Smooth muscle cell (in vitro differentiated cells): ENCODE measurements around the gene SLC9B2. TPM values are rescaled to one million over a fixed set of nuclear protein-coding genes. Genes with fewer than 3 reads are reported as not detected.

Experiments used
- DNase-seq: peaks from one replicate; lab custom pipeline; 2025; ENCODE audit not compliant: unreplicated experiment; lab: John Stamatoyannopoulos, UW
- H2AFZ ChIP-seq: fragments of 200-600 bp; sonication (generic); 2 replicates; pipeline ENCODE4 v1.6.0; 2016; ENCODE audit warnings: antibody characterized with exemption, low read depth, mild to moderate bottlenecking
- H3F3A ChIP-seq: fragments of 200-600 bp; sonication (generic); 2 replicates; pipeline ENCODE4 v1.6.0; 2017; ENCODE audit warnings: antibody characterized with exemption, low read depth
- H3K27ac ChIP-seq: fragments of 200-600 bp; sonication (generic); 2 replicates; pipeline ENCODE4 v1.5.1; 2016; ENCODE audit warnings: low read depth, mild to moderate bottlenecking
- H3K27me3 ChIP-seq: fragments of 200-600 bp; sonication (generic); 2 replicates; pipeline ENCODE4 v1.6.1; 2016; ENCODE audit warnings: low read depth, mild to moderate bottlenecking
- H3K36me3 ChIP-seq: fragments of 200-600 bp; sonication (generic); 2 replicates; pipeline ENCODE4 v1.5.1; 2016; ENCODE audit warnings: low read depth
- H3K4me1 ChIP-seq: fragments of 200-600 bp; sonication (generic); 2 replicates; pipeline ENCODE4 v1.5.1; 2016; ENCODE audit warnings: low read depth
- H3K4me2 ChIP-seq: fragments of 200-600 bp; sonication (generic); 2 replicates; pipeline ENCODE4 v1.6.0; 2016; ENCODE audit warnings: mild to moderate bottlenecking
- H3K4me3 ChIP-seq: fragments of 200-600 bp; sonication (generic); 2 replicates; pipeline ENCODE4 v1.5.1; 2016; ENCODE audit warnings: mild to moderate bottlenecking
- H3K79me2 ChIP-seq: fragments of 200-600 bp; sonication (generic); 2 replicates; pipeline ENCODE4 v1.6.0; 2016; ENCODE audit warnings: low read depth, mild to moderate bottlenecking
- H3K9ac ChIP-seq: fragments of 200-600 bp; sonication (generic); 2 replicates; pipeline ENCODE4 v1.6.0; 2016; ENCODE audit warnings: low read depth
- H3K9me3 ChIP-seq: fragments of 200-600 bp; sonication (generic); replicated peaks from 2 replicates; pipeline ENCODE4 v1.5.1; 2016; ENCODE audit warnings: low read depth
- H4K20me1 ChIP-seq: fragments of 200-600 bp; sonication (generic); 2 replicates; pipeline ENCODE4 v1.6.0; 2016; ENCODE audit warnings: low read depth
- WGBS: methylation state at CpG from one replicate; pipeline ENCODE4 v1.1.7; 2016; ENCODE audit warnings: low lambda C conversion rate; 5-methylcytosine and 5-hydroxymethylcytosine counted together
- polyA plus RNA-seq: library from polyadenylated mRNA; unstranded; fragments of >200 nt; fragmentation: Nextera tagmentation; extraction: Ambion mirVana; gene quantifications from 2 replicates; pipeline ENCODE4 v1.2.1, GENCODE V29; 2016
- total RNA-seq: library from RNA; depleted of rRNA; stranded (reverse); fragments of >200 nt; gene quantifications from 2 replicates; pipeline ENCODE4 v1.2.3, GENCODE V29; 2014
- TF ChIP-seq, protein P1 (sequence below): fragments of 200-600 bp; sonication (generic); IDR thresholded peaks from 2 replicates; pipeline ENCODE4 v1.5.1; 2017; ENCODE audit warnings: borderline replicate concordance, mild to moderate bottlenecking, antibody characterized with exemption; ENCODE audit not compliant: insufficient read depth, poor library complexity, severe bottlenecking

SLC9B2 gene
- total and polyA plus RNA-seq, 2 experiments from 2014 or later, result 4.5 to 11.2 TPM

DNA sequence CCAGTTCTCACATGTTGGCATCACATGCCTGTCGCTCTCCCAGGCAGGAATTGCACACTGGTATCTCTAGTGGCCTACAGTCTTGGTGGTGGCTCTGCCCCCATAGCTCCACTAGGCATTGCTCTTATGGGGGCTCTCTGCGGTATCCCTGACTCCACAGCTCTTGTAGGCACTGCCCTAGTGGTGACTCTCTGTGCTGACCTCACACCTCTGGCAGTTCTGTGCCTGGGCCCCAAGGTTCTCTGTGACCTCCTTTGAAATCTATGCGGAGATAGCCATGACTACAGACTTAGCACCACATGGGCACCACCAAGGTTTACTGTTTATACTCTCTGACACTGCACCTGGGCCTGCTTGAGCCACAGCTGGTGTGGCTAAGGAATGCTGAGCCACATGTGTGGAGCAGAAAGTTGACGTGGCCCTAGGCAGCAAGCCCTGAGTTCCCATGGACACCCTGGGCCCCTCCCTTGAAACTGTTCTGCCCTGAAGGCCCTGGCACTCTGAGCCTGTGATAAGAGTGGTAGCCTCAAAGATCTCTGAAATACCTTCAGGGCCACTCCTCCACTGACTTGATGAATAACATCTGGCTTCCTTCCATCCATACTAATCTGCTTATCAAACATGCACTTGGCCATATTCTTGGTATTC lies 65.1 kb downstream of the SLC9B2 start:
- H3K4me2 ChIP-seq, result no peak overlapping the region
- H2AFZ ChIP-seq, result no peak overlapping the region
- DNase-seq, result no peak

DNA sequence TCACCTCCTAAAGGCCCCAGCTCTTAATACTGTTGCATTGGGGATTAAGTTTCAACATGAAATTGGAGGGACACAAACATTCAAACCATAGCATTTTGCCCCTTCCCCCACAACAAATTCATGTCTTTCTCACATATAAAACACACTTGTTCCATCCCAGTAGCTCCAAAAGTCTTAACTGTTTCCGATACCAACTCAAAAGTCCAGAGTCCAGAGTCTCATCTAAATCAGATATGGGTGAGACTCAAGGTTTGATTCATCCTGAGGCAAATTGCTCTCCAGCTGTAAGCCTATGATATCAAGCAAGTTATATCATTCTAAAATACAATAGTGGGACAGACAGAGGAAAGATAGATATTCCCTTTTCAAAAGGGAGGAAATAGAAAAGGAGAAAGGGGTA lies 65.8 kb downstream of the SLC9B2 start:
- no peaks in the 10 kb centered on the region for H3F3A ChIP-seq
- H3K36me3 ChIP-seq, result no peaks in the 10 kb centered on the region
- no peak overlapping the region for H3K27ac ChIP-seq
- no peaks in the 10 kb centered on the region for H4K20me1 ChIP-seq
- no peak overlapping the region for H2AFZ ChIP-seq
- 92% methylated on average over 1 of the region's 1 CpG for WGBS
- no peak overlapping the region for H3K4me3 ChIP-seq
- DNase-seq, result no peak
- TF ChIP-seq, protein P1, sequence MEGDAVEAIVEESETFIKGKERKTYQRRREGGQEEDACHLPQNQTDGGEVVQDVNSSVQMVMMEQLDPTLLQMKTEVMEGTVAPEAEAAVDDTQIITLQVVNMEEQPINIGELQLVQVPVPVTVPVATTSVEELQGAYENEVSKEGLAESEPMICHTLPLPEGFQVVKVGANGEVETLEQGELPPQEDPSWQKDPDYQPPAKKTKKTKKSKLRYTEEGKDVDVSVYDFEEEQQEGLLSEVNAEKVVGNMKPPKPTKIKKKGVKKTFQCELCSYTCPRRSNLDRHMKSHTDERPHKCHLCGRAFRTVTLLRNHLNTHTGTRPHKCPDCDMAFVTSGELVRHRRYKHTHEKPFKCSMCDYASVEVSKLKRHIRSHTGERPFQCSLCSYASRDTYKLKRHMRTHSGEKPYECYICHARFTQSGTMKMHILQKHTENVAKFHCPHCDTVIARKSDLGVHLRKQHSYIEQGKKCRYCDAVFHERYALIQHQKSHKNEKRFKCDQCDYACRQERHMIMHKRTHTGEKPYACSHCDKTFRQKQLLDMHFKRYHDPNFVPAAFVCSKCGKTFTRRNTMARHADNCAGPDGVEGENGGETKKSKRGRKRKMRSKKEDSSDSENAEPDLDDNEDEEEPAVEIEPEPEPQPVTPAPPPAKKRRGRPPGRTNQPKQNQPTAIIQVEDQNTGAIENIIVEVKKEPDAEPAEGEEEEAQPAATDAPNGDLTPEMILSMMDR, result no peak
- H3K27me3 ChIP-seq, result no peaks in the 10 kb centered on the region
- no peaks in the 10 kb centered on the region for H3K9me3 ChIP-seq
- no peaks in the 10 kb centered on the region for H3K4me1 ChIP-seq
- H3K9ac ChIP-seq, result no peak overlapping the region
- no peaks in the 10 kb centered on the region for H3K79me2 ChIP-seq
- H3K4me2 ChIP-seq, result no peak overlapping the region

More for the DNA sequence above, 65.1 kb downstream of the SLC9B2 start:
- Histone ChIP-seq H3K79me2 (no peaks in the 10 kb centered on the region), H3K27me3 (no peaks in the 10 kb centered on the region), H3F3A (no peaks in the 10 kb centered on the region), H3K9me3 (no peaks in the 10 kb centered on the region), H3K36me3 (no peaks in the 10 kb centered on the region), H3K27ac (no peak overlapping the region), H3K4me1 (no peaks in the 10 kb centered on the region), H3K4me3 (no peak overlapping the region), H3K9ac (no peak overlapping the region), H4K20me1 (no peaks in the 10 kb centered on the region)
- TF ChIP-seq, protein P1, result no peak
- WGBS, result 84% methylated on average over 4 of the region's 4 CpGs

DNA sequence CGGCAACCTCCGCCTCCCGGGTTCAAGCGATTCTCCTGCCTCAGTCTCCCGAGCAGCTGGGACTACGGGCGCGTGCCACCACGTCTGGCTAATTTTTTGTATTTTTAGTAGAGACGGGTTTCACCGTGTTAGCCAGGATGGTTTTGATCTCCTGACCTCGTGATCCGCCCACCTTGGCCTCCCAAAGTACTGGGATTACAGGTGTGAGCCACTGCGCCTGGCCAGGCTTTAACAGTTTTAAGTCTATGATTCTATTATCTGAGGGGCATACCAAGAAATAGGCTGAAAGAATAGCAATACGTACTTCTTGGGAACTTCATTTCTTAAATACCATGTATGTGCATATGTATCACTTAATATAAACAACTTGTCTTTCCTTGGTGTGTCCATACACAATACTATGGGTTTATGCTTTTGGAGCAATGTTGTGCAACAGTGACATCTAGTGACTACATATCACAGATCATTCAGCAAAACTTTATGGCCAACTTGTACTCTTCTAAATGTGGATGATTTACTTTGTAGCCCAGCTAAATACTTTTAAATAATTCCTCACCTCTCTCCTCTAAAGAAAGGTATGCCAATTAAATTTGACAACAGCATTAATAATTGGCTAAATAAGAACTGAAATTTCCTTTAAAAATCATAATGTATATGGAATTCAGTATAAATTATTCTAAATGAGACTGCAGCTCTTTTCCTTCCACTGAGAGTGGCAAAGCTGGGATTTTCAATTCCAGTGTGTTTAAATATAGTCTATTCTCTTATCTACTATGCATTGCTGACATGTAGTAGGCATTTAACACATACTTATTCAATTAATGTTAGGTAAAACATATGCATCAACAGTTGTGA lies 67.5 kb downstream of the SLC9B2 start:
- TF ChIP-seq, protein P1, result peak; percentile 86
- 76% methylated on average over 15 of the region's 15 CpGs for WGBS
- DNase-seq, result no peak

More for the DNA sequence above, 67.5 kb downstream of the SLC9B2 start:
- H3K36me3 ChIP-seq, result no peaks in the 10 kb centered on the region
- no peak overlapping the region for H3K4me2 ChIP-seq
- peaks cover 4% of the 10 kb centered on the region for H3K27me3 ChIP-seq
- H3K27ac ChIP-seq, result no peak overlapping the region
- H3K9me3 ChIP-seq, result no peaks in the 10 kb centered on the region
- H3K4me1 ChIP-seq, result no peaks in the 10 kb centered on the region
- H4K20me1 ChIP-seq, result no peaks in the 10 kb centered on the region
- H3K79me2 ChIP-seq, result no peaks in the 10 kb centered on the region
- no peak overlapping the region for H3K4me3 ChIP-seq
- no peak overlapping the region for H3K9ac ChIP-seq
- no peak overlapping the region for H2AFZ ChIP-seq
- no peaks in the 10 kb centered on the region for H3F3A ChIP-seq
